Parathyroid adenoma (tissue), 2 donors: ENCODE results near the gene CNGA1.

Experiments
- H2AFZ ChIP-seq: fragments of 300-600 bp; sonication (generic); one replicate; pipeline ENCODE4 v1.7.0; 2017; ENCODE audit warnings: antibody characterized with exemption, mild to moderate bottlenecking
- H3K27ac ChIP-seq: fragments of 300-600 bp; sonication (generic); one replicate; pipeline ENCODE4 v1.7.0; 2017
- H3K27me3 ChIP-seq: fragments of 300-600 bp; sonication (generic); one replicate; pipeline ENCODE4 v1.7.0; 2017; ENCODE audit warnings: low read length; ENCODE audit not compliant: control insufficient read depth, insufficient read depth
- H3K36me3 ChIP-seq: fragments of 300-600 bp; sonication (generic); one replicate; pipeline ENCODE4 v1.7.0; 2017; ENCODE audit warnings: low read length; ENCODE audit not compliant: control insufficient read depth, insufficient read depth
- H3K4me1 ChIP-seq: fragments of 300-600 bp; sonication (generic); one replicate; pipeline ENCODE4 v1.7.0; 2017; ENCODE audit warnings: control low read depth
- H3K4me2 ChIP-seq: fragments of 300-600 bp; sonication (generic); one replicate; pipeline ENCODE4 v1.7.0; 2017; ENCODE audit warnings: low read length
- H3K4me3 ChIP-seq: fragments of 300-600 bp; sonication (generic); one replicate; pipeline ENCODE4 v1.7.0; 2017; ENCODE audit warnings: low read depth, low read length
- H3K79me2 ChIP-seq: fragments of 300-600 bp; sonication (generic); one replicate; pipeline ENCODE4 v1.7.0; 2017; ENCODE audit warnings: control low read depth
- H3K9ac ChIP-seq: fragments of 300-600 bp; sonication (generic); one replicate; pipeline ENCODE4 v1.7.0; 2017; ENCODE audit warnings: mild to moderate bottlenecking
- H3K9me3 ChIP-seq: fragments of 300-600 bp; sonication (generic); one replicate; pipeline ENCODE4 v1.7.0; 2017; ENCODE audit warnings: low read length; ENCODE audit not compliant: control insufficient read depth
- TF ChIP-seq, protein P1 (sequence below): fragments of 300-600 bp; sonication (generic); IDR thresholded peaks from one replicate; pipeline ENCODE4 v1.7.0; 2017; ENCODE audit warnings: antibody characterized with exemption, mild to moderate bottlenecking
- donor health status: primary hyperparathyroidism.

CNGA1 gene

DNA sequence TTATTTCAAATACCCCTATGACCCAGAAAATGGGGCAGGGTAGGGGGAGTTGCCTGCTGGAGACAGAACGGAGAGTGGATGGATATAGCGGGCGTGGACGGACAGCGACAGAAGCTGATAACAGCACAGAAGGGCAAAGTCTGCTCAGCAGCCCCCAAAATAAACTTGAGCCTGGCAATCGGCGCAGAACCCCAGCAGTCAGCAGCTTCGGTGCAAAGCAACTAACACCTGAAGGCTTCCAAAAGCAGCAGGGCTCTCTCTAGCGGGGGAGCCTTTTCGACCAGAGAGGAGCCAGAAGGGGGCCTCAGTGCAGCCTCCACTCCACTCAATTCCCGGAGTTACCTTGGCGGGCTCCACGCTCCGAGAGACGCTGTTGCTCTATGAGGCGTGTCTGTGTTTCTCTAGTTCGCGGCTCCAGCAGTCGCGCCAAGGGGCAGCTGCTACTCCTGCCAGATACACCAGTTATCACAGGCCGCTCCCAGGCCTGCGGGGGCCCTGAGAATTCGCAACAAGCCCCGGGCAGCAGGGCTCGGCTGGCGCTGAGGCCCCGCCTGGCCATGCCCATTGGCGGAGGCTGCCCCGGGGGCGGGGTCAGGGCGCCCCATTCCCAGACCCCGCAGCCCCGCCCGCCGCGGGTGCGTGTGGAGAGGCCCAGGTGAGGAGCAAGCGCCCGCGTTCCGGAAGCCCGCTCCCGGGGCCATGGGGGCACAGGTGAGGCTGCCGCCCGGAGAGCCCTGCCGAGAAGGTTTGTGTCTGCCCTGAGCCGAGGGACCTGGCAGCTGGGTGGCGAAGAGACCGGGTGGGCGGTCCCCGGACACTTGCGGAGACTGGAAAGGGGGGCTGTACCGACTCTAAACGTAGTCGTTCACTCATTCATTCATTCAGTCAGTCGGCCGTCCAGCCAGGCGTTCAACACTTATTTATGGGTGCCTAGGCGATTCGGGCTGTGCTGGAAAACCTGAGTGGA is at the start of gene CNGA1, which contains the start of gene NIPAL1:
Gene CNGA1 (minus strand): TSS at position 541 of the 967 bp plus-strand sequence. CDS start 63,992 bp downstream, outside the sequence.
Gene NIPAL1 (plus strand): TSS at position 632 of the 967 bp plus-strand sequence. CDS start 68 bp downstream, at position 700.
- H3K9ac ChIP-seq: peak within 1 kb of the TSS; percentile 19
- H3K4me1 ChIP-seq: peaks cover 5% of the 10 kb centered on the region
- TF ChIP-seq, protein P1, sequence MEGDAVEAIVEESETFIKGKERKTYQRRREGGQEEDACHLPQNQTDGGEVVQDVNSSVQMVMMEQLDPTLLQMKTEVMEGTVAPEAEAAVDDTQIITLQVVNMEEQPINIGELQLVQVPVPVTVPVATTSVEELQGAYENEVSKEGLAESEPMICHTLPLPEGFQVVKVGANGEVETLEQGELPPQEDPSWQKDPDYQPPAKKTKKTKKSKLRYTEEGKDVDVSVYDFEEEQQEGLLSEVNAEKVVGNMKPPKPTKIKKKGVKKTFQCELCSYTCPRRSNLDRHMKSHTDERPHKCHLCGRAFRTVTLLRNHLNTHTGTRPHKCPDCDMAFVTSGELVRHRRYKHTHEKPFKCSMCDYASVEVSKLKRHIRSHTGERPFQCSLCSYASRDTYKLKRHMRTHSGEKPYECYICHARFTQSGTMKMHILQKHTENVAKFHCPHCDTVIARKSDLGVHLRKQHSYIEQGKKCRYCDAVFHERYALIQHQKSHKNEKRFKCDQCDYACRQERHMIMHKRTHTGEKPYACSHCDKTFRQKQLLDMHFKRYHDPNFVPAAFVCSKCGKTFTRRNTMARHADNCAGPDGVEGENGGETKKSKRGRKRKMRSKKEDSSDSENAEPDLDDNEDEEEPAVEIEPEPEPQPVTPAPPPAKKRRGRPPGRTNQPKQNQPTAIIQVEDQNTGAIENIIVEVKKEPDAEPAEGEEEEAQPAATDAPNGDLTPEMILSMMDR: peak; percentile 18
- H2AFZ ChIP-seq: peak within 1 kb of the TSS; percentile 85
- H3K27me3 ChIP-seq: no peaks in the 10 kb centered on the region
- peak within 1 kb of the TSS; percentile 80 for H3K27ac ChIP-seq
- H3K9me3 ChIP-seq: no peaks in the 10 kb centered on the region
- peak within 1 kb of the TSS; percentile 76 for H3K4me3 ChIP-seq
- H3K79me2 ChIP-seq: no peaks in the 10 kb centered on the region
- peak within 1 kb of the TSS; percentile 69 for H3K4me2 ChIP-seq
- no peaks in the 10 kb centered on the region for H3K36me3 ChIP-seq

DNA sequence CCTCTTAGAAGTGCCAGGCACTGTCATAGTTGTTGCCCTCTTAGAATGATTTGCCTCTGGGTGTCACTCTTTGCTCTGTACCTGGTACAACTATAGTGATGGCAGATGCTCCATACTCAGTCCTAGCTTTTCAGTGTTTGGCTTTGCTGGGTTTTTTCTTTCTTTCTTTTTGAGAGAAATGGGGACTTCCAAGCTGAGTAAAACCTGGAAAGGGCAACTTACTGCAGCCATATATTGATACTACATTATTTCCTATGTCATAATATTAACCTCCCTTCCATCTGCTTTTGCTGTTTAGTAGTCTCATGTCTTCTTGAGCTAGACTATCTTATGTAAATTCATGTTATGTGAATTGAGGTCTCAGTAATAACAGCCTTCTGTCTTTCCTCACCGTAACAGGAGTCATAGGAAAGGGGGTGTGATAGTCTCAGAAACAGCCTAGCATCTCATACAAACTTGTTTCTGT is 49.1 kb upstream of the CNGA1 start:
- Histone ChIP-seq H3K4me1 (no peaks in the 10 kb centered on the region), H3K27me3 (no peaks in the 10 kb centered on the region), H3K9me3 (no peaks in the 10 kb centered on the region), H3K27ac (no peak overlapping the region), H3K4me3 (no peak overlapping the region), H3K4me2 (no peak overlapping the region), H3K79me2 (no peaks in the 10 kb centered on the region), H3K36me3 (no peaks in the 10 kb centered on the region), H3K9ac (no peak overlapping the region), H2AFZ (no peak overlapping the region)
- TF ChIP-seq, protein P1: no peak

DNA sequence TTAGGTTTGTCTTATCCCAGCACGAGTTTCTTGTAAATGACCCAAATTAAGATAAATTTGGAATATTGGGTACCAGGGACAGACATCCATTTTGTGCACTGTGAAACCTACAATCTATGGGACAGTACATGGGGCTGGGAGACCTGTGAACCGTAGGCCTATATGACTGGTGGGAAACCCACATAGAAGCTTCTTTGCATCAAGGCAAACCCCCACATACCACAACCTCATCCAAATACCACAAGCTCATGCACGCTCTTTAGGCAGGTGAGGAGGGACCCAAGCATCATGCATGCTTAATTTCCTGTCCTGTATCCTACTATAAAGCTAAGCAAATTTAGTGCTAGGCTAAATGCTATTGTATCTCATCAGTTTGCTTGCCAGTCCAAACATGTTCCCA is 47.9 kb upstream of the CNGA1 start:
- Histone ChIP-seq H3K27me3 (no peaks in the 10 kb centered on the region), H2AFZ (no peak overlapping the region), H3K27ac (no peak overlapping the region), H3K9me3 (no peaks in the 10 kb centered on the region), H3K4me2 (no peak overlapping the region), H3K79me2 (no peaks in the 10 kb centered on the region), H3K4me3 (no peak overlapping the region), H3K9ac (no peak overlapping the region), H3K36me3 (no peaks in the 10 kb centered on the region), H3K4me1 (no peaks in the 10 kb centered on the region)
- TF ChIP-seq, protein P1: no peak

DNA sequence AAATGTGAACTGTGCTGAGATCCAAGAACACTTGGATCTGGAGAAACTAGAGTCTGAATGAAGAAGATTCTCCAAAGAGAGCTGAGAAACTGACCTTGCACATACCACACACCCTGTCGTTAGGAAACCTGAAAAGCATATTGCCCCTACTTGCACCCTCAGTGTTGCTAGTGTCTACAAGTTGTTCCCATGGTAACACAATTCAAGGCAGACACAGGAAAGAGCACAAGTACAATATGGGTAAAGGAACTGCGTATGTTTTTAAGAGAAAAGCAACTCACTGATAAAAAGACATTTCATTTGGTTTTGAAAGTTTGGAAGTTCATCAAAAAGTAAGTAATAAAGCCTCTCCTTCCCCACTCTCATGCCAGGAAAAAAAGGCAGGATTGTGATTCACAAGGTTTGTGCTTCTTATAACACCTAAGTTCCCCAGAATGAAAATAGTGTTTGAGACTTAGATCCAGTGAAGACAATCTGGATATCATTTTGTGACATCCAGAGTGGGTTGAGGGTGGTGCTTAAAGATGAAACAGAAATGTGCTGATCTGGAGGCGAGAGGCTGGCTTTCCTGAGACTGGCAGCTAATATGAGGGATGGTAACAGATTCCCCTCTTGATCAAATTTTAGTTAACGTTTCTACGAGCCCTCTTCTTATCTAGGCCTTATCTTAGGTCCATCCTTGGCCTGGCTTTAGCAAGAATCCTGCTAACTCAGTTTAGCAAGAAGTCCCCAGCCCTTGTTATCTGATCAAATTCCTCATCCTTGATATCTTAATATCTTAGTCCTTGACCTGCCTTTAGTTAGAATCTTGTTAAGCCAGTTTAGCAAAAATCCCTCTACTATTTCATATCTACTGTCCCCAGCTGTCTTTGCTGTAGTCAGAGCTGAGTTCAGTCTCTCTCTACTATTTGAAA is 42.4 kb upstream of the CNGA1 start:
- H3K4me1 ChIP-seq: peaks cover 4% of the 10 kb centered on the region
- no peaks in the 10 kb centered on the region for H3K79me2 ChIP-seq
- peak overlapping the region; percentile 78 for H3K27ac ChIP-seq
- H3K4me3 ChIP-seq: peak overlapping the region; percentile 28
- TF ChIP-seq, protein P1: no peak
- H3K9ac ChIP-seq: no peak overlapping the region
- H3K4me2 ChIP-seq: peak overlapping the region; percentile 34
- no peaks in the 10 kb centered on the region for H3K27me3 ChIP-seq
- H3K36me3 ChIP-seq: no peaks in the 10 kb centered on the region
- peak overlapping the region; percentile 64 for H2AFZ ChIP-seq
- H3K9me3 ChIP-seq: no peaks in the 10 kb centered on the region
